Stimulated activated naive CD4-positive, alpha-beta T cell treated with Interleukin-2 at 50 U/mL for 16 hours (primary cell): Measurements from ENCODE around the gene YWHAB.

Experiments
- DNase-seq: peaks from one replicate; lab custom pipeline; 2025; lab: John Stamatoyannopoulos, UW

YWHAB gene

DNA sequence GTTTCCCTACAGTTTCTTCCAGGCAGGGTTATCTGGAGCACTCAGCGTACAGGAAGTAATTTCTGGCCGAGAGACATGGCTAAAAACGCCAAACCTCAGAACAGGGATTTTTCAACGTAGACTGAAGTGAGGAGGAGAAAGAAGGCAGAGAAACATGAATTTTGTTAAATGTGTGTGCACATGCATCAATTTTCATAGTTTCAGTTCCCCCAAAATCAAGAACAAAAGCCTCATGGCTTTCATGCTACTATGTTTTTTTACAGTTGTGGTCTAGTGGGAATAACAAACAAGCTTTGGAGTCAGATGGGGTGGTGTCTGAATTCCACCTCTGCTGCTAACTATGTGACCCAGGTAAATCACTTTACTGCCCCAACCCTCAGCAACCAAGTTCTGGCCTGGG, 69.8 kb downstream of the YWHAB start:
- no peak for DNase-seq

GRCh38 chr20:44956410-44956809, 70.9 kb downstream of the YWHAB start:
- no peak for DNase-seq
